Endothelial cell of umbilical vein (primary cell): Measurements from ENCODE around the gene SH3BP1. TPM values are rescaled to one million over a fixed set of nuclear protein-coding genes. Genes with fewer than 3 reads are reported as not detected.
A peak's percentile ranks its signal among the peaks of the same experiment; 100 is the strongest.

Experiments used
- BruUV-seq: library from RNA; stranded (reverse); fragments of 400-500 nt; replicated peaks from 2 replicates; lab custom pipeline; 2021; lab: Mats Ljungman, UMichigan
- CTCF ChIA-PET: fragments of 300-600, 350-600 bp; sonication (Branson Sonifier 250); formaldehyde crosslinking; loops from one replicate; lab custom pipeline; 2021; ENCODE audit warnings: antibody characterized with exemption, inconsistent platforms; lab: Charles Lee
- POLR2A ChIA-PET: fragments of 300-600, 350-600 bp; sonication (Branson Sonifier 250); formaldehyde crosslinking; loops from one replicate; lab custom pipeline; 2021; ENCODE audit warnings: antibody characterized with exemption, inconsistent platforms; lab: Charles Lee
- DNase-seq: peaks from one replicate; pipeline ENCODE4 v3.0.0-alpha.2; 2011; ENCODE audit warnings: low read depth, low spot score
- FAIRE-seq: peaks from 2 replicates; lab custom pipeline; 2011; peaks lifted over from hg19 to GRCh38; lab: Jason Lieb, UNC
- H2AFZ ChIP-seq: 2 replicates; pipeline ENCODE4 v1.6.0; 2012; ENCODE audit warnings: low read depth, low read length, control low read depth, inconsistent platforms
- H3K27ac ChIP-seq: 2 replicates; pipeline ENCODE4 v1.5.1; 2011; ENCODE audit warnings: low read depth, mild to moderate bottlenecking, control low read depth, low read length, moderate library complexity; ENCODE audit not compliant: insufficient read depth
- H3K27me3 ChIP-seq, 2 experiments: 2 replicates each; pipeline versions ENCODE4 v1.6.0 to v1.6.1; 2011; ENCODE audit warnings: low read length in 2 of 2, mixed read lengths in 1 of 2; ENCODE audit not compliant: control insufficient read depth in 2 of 2, insufficient read depth in 2 of 2
- H3K36me3 ChIP-seq, 2 experiments: 2 replicates in 1 of 2; 3 replicates in 1 of 2; pipeline ENCODE4 v1.5.1; 2011; ENCODE audit warnings: low read length in 2 of 2, mild to moderate bottlenecking in 1 of 2, moderate library complexity in 1 of 2; ENCODE audit not compliant: control insufficient read depth in 2 of 2, insufficient read depth in 2 of 2; ENCODE audit errors: extremely low read depth in 1 of 2
- H3K4me1 ChIP-seq: 3 replicates; pipeline ENCODE4 v1.5.1; 2011; ENCODE audit warnings: mild to moderate bottlenecking, low read length; ENCODE audit not compliant: control insufficient read depth, insufficient read depth; ENCODE audit errors: extremely low read depth
- H3K4me2 ChIP-seq: 2 replicates; pipeline ENCODE4 v1.6.1; 2011; ENCODE audit warnings: low read length, control low read depth, mixed read lengths; ENCODE audit not compliant: insufficient read depth
- H3K4me3 ChIP-seq, 3 experiments: fragments of 200-600 bp in 1 of 3; sonication (generic), shearing (Covaris generic) in 1 of 3; replicated peaks in 1 of 3; 2 replicates each; pipeline ENCODE4 v1.5.1; 2011 to 2016; ENCODE audit warnings: control low read depth in 3 of 3, low read length in 3 of 3, mild to moderate bottlenecking in 2 of 3, inconsistent platforms in 1 of 3, low read depth in 1 of 3, moderate library complexity in 1 of 3; ENCODE audit not compliant: insufficient read depth in 1 of 3
- H3K79me2 ChIP-seq: 2 replicates; pipeline ENCODE4 v1.6.0; 2012; ENCODE audit warnings: low read length, inconsistent platforms; ENCODE audit not compliant: control insufficient read depth, insufficient read depth
- H3K9ac ChIP-seq: replicated peaks from 2 replicates; pipeline ENCODE3; 2011; ENCODE audit warnings: low read length, control low read depth; ENCODE audit not compliant: insufficient read depth; ENCODE audit errors: extremely low read depth
- H3K9me1 ChIP-seq: replicated peaks from 3 replicates; pipeline ENCODE4 v1.6.0; 2011; ENCODE audit warnings: mild to moderate bottlenecking, low read length; ENCODE audit not compliant: control insufficient read depth, insufficient read depth; ENCODE audit errors: extremely low read depth
- H3K9me3 ChIP-seq: replicated peaks from 2 replicates; pipeline ENCODE4 v1.5.1; 2012; ENCODE audit warnings: low read length, inconsistent platforms; ENCODE audit not compliant: control insufficient read depth, insufficient read depth
- H4K20me1 ChIP-seq: replicated peaks from 2 replicates; pipeline ENCODE3; 2011; ENCODE audit warnings: mild to moderate bottlenecking, low read length; ENCODE audit not compliant: control insufficient read depth, insufficient read depth; ENCODE audit errors: extremely low read depth
- EZH2 ChIP-seq: IDR thresholded peaks from 2 replicates; pipeline ENCODE4 v1.6.1; 2012; ENCODE audit warnings: borderline replicate concordance, low read depth, mild to moderate bottlenecking, moderate library complexity, low read length, inconsistent platforms; ENCODE audit not compliant: severe bottlenecking
- FOS ChIP-seq: IDR thresholded peaks from 2 replicates; pipeline ENCODE4 v1.6.1; 2011; ENCODE audit warnings: mild to moderate bottlenecking, low read length, moderate library complexity, borderline replicate concordance; ENCODE audit not compliant: insufficient read depth
- GATA2 ChIP-seq: IDR thresholded peaks from 2 replicates; pipeline ENCODE4 v1.7.0; 2011; ENCODE audit warnings: low read depth, mild to moderate bottlenecking, moderate library complexity, mixed read lengths, low read length; ENCODE audit not compliant: insufficient read length, insufficient read depth
- JUN ChIP-seq: IDR thresholded peaks from 2 replicates; pipeline ENCODE4 v1.6.1; 2011; ENCODE audit warnings: borderline replicate concordance, low read depth; ENCODE audit not compliant: insufficient read length, insufficient read depth
- MAX ChIP-seq: IDR thresholded peaks from 2 replicates; pipeline ENCODE4 v1.6.1; 2011; ENCODE audit not compliant: insufficient read depth, insufficient read length
- MYC ChIP-seq: IDR thresholded peaks from one replicate; pipeline ENCODE4 v1.6.1; 2011; ENCODE audit warnings: mild to moderate bottlenecking, low read depth, low read length
- POLR2A ChIP-seq: IDR thresholded peaks from 2 replicates; pipeline ENCODE4 v1.6.1; 2012; ENCODE audit warnings: low read depth, mild to moderate bottlenecking, control low read depth, low read length
- POLR2AphosphoS5 ChIP-seq: IDR thresholded peaks from 2 replicates; pipeline ENCODE4 v1.6.1; 2012; ENCODE audit warnings: low read depth, mild to moderate bottlenecking, control low read depth, low read length, moderate library complexity; ENCODE audit not compliant: insufficient read depth
- dilution Hi-C: fragments of 300-500 bp; cut with MboI; formaldehyde crosslinking; loops from one replicate; pipeline ENCODE4 v1.15.0; 2019; ENCODE audit warnings: low sequenced_read_pairs; ENCODE audit not compliant: extremely low pct_ligation_motif_present
- intact Hi-C: fragments of 100-400 bp; cut with micrococcal nuclease; formaldehyde crosslinking; loops from one replicate; pipeline ENCODE4 v1.10.0; 2022
- polyA plus RNA-seq, 4 experiments: library from polyadenylated mRNA; depleted of rRNA in 3 of 4; stranded (reverse) in 3 of 4; unstranded in 1 of 4; fragments of >200 nt; gene quantifications; 2 replicates each; pipeline versions ENCODE4 v1.2.1 to v1.2.3, GENCODE V29; 2011 to 2012; ENCODE audit warnings: missing spikeins in 1 of 4
- total RNA-seq: library from RNA; stranded (reverse); gene quantifications from 2 replicates; pipeline ENCODE4 v1.2.3, GENCODE V29; 2021
- TF ChIP-seq, protein P1 (sequence below), 2 donors: IDR thresholded peaks; 1 replicate in 1 of 2; 2 replicates in 1 of 2; pipeline ENCODE4 v1.5.1; 2011; ENCODE audit warnings: low read length in 2 of 2, mild to moderate bottlenecking in 2 of 2, moderate library complexity in 2 of 2, control low read depth in 1 of 2, inconsistent platforms in 1 of 2, low read depth in 1 of 2; ENCODE audit not compliant: insufficient read depth in 1 of 2; ENCODE audit errors: extremely low read depth in 1 of 2

The SH3BP1 gene
- total and polyA plus RNA-seq, 2 donors (not counting 3 experiments of a cell fraction or from before 2014, with no cell fraction given) = 2.3 to 4.3 TPM

- peaks cover 7 to 8% of the 10 kb centered on the region in 2 experiments for H3K36me3 ChIP-seq
- BruUV-seq = no TSS peak
- H3K4me3 ChIP-seq = peak overlapping the region; percentile 63 to 76 (median 66)
- peak overlapping the region; percentile 79 for H3K4me2 ChIP-seq
- no peak for TF ChIP-seq MAX
- no peak for TF ChIP-seq EZH2
- TF ChIP-seq GATA2 = no peak
- TF ChIP-seq MYC = no peak
- TF ChIP-seq FOS = no peak
- TF ChIP-seq POLR2AphosphoS5 = no peak
- TF ChIP-seq, protein P1, sequence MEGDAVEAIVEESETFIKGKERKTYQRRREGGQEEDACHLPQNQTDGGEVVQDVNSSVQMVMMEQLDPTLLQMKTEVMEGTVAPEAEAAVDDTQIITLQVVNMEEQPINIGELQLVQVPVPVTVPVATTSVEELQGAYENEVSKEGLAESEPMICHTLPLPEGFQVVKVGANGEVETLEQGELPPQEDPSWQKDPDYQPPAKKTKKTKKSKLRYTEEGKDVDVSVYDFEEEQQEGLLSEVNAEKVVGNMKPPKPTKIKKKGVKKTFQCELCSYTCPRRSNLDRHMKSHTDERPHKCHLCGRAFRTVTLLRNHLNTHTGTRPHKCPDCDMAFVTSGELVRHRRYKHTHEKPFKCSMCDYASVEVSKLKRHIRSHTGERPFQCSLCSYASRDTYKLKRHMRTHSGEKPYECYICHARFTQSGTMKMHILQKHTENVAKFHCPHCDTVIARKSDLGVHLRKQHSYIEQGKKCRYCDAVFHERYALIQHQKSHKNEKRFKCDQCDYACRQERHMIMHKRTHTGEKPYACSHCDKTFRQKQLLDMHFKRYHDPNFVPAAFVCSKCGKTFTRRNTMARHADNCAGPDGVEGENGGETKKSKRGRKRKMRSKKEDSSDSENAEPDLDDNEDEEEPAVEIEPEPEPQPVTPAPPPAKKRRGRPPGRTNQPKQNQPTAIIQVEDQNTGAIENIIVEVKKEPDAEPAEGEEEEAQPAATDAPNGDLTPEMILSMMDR (IDR thresholded peaks at IDR 0.05; ENCODE audit: extremely low read depth in 1 of 2, insufficient read depth in 1 of 2, low read depth in 1 of 2, low read length in 2 of 2) = no peak
- no peak for TF ChIP-seq POLR2A
- no peak for TF ChIP-seq JUN
- H4K20me1 ChIP-seq = no peaks in the 10 kb centered on the region
- H3K9ac ChIP-seq = peak overlapping the region; percentile 54
- CTCF ChIA-PET = interaction anchor here (1.1 to 4.0 kb wide), 5 partner anchors 10 to 43 kb away, joined by 3 to 70 read pairs (median 14); partner anchors contain the start of genes NOL12 and PDXP
- H3K27me3 ChIP-seq = no peaks in the 10 kb centered on the region
- peak overlapping the region; percentile 81 for H3K27ac ChIP-seq
- POLR2A ChIA-PET = interaction anchor here (1.3 to 1.6 kb wide), 2 partner anchors 10 to 18 kb away, joined by 4 to 8 read pairs; partner anchors contain the start of genes NOL12 and PDXP
- FAIRE-seq (peak; percentile 48), DNase-seq (peak; percentile 23)
- no peak overlapping the region for H2AFZ ChIP-seq
- dilution Hi-C loops (no loop called here), intact Hi-C loops (loop anchor here (1.0 to 5.0 kb wide), 5 partner anchors 18 to 116 kb away; partner anchors contain the start of genes CDC42EP1 and PDXP)
- peaks cover 28% of the 10 kb centered on the region for H3K79me2 ChIP-seq
- H3K9me3 ChIP-seq = no peaks in the 10 kb centered on the region
- peaks cover 9% of the 10 kb centered on the region for H3K4me1 ChIP-seq
- no peaks in the 10 kb centered on the region for H3K9me1 ChIP-seq
Observed at GRCh38 chr22:37675930-37676735, 36.7 kb downstream of the SH3BP1 start.
